ENCODE measurements around the gene CDH23.
A peak's percentile ranks its signal among the peaks of the same experiment; 100 is the strongest.
"Not testable (repeated sequence)": the region's sequence is repeated elsewhere in the genome, so short reads cannot be mapped to it uniquely, and the experiment has no call there.

CDH23 gene

DNA sequence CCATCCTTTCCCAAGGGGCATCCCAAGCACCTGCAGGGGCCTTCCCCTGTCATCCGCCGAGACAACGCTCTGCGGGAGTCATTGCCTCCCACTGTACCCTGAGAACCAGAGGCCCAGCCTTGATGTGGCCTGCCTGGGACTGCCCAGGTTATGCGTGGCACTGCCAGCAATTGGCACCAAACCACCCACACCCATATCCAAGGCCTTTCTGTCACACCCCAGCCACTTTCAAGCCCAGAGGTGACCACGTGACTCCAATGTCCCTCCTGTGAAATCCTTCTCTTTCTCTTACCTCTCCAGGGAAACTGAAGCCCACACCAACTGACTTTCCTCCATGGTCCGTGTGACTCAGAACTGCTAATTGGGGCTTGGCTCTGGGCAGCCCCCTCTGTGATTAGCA is 198.9 kb downstream of the CDH23 start:
- FAIRE-seq (no peak), DNase-seq (ENCODE audit: insufficient read length, low spot score) (no peak)

DNA sequence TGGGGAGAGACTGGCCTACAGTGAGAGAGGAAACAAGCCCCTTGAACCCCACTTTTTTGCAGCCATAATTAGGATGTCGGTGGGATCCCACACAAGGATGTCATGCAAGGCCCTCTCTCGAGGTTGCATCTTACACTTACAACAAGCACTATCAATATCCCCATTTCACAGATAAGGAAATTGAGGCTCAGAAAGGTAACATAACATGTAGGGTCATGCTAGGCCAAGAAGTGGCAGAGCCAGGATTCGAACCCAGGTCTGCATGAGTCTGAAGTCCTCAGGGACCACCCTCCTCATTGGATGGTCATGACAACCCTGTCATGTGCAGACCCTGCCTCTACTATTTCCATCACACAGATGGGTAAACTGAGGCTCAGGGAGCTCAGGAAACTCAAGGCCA is 199.4 kb downstream of the CDH23 start:
- DNase-seq (ENCODE audit: insufficient read length, low spot score) (no peak), FAIRE-seq (no peak)

DNA sequence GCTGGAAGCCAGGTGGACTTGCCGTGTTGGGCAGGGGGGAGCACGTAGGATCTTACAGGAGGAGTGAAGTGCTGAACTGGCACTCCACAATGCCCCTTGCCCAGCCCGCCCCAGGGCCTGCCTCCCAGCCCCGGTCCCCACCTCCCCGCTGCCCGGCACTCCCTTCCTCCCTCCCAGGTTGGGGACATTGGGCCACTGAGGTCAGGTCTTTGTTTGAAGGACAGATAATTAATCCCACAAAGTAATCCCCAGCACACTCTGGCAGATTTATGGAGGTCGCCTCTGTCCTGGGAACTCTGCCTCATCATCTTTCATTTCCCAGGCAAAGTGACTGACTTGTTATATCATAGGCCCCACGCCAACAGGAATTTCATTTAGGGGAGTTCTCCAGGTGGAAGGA is 200.0 kb downstream of the CDH23 start:
- DNase-seq (ENCODE audit: insufficient read length, low spot score), result no peak
- FAIRE-seq, result no peak

DNA sequence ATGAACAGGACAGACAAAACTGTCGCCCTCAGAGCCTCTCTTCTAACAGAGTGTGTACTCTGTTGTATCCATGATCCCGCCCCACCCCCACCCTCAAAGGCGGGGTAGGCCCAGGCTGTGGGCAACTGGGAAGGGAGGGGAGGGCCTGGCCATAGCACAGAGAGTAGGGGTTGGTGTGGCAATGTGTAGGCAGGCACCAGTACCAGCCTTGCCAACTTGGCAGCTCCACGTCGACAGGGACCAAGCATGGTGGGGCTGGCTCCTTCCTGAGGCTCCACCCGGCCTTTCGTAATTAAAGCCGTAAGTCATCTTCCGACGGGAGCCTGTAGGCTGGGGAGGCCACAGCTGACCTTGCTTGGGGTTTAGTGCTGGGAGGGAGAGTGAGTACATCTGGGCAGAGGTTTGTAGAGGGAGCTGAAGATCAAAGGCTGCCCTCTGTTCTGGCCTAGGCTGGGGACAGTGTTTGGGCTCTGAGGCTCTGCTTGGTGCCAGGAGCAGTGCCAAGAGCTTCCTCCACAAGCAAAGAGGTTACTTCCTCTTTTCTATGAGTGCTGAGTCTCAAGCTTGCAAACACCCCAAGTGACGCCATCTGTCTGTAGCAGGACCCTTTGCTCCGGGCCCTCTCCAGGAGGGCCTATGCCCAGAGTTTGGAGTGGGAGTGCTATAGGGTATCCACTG is 201.2 kb downstream of the CDH23 start:
- peak; percentile 80 for FAIRE-seq
- DNase-seq (ENCODE audit: insufficient read length, low spot score), result peak; percentile 37

DNA sequence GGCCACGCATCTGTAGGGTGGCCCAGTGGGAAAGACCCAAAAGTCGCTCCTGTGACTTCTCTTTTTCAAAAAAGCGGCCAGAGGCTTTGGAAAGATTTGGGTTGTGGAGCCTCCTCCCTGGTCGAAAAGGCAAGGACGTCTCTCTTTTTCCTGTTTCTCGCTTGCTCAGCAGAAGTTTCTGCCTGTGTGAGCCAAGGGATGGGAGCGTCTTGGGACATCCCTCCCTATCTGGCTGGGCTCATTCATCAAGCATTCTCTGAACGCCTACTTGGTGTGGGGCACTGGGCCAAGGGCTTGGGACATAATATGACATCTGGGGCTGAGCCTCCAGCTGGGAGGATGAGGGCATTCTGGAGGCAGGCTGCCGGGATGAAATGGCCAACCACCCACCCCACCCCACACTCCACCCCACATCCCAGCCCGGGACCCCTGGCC is 201.9 kb downstream of the CDH23 start:
- FAIRE-seq, result no peak
- no peak for DNase-seq (ENCODE audit: insufficient read length, low spot score)

DNA sequence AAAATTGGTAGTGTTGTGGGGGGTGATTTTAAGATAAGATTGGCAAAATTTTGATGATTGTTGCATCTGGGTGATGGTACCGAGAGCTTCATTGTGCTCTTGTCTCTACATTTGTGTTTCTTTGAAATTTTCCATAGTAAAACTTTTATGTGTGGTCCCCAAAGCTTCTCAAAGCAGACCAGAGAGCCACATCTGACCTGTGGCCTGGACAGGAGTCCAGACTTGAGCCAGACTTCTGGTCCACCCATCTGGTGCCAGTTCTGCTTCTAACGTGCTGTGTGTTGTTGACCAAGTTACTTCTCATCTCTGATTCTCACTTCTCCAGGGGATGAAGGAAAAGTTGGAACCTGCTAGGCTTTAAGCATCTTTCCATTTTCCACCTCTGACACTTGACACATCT is 202.8 kb downstream of the CDH23 start:
- DNase-seq (ENCODE audit: insufficient read length, low spot score) (no peak), FAIRE-seq (no peak)

DNA sequence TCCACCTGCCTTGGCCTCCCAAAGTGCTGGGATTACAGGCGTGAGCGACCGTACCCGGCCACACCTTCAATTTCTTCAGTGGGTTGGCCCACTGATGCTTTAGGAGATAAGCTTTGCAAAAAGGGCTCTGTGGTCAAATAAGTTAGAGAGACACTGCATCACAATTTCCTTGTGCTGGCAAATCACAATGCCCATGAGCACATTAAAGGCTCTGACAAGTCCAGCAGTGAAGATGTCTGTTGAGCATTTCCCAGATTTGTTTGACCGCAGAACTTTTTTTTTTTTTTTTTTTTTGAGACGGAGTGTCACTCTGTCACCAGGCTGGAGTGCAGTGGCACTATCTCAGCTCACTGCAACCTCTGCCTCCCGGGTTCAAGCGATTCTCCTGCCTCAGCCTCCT is 203.5 kb downstream of the CDH23 start:
- not testable (repeated sequence) for FAIRE-seq; DNase-seq (ENCODE audit: insufficient read length, low spot score)

DNA sequence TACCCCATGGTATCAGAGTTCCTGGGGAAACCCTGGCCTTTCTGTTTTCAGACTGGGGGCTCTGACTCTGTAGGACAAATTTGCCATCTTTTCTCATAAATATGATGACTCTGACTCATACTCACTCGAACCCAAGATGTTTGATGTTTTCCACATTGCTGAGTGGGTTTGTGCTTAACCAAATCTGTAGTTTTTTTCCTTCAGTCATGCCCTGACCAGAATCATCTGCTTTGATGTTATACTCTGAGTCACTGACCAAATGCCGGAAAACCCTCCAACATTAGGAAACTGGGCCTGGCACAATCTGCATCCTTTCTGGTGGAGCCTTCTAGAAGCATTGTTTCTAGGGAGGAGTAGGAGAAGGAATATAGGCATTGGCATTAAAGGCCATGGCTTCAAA is 204.1 kb downstream of the CDH23 start:
- no peak for DNase-seq (ENCODE audit: insufficient read length, low spot score)
- FAIRE-seq, result no peak

DNA sequence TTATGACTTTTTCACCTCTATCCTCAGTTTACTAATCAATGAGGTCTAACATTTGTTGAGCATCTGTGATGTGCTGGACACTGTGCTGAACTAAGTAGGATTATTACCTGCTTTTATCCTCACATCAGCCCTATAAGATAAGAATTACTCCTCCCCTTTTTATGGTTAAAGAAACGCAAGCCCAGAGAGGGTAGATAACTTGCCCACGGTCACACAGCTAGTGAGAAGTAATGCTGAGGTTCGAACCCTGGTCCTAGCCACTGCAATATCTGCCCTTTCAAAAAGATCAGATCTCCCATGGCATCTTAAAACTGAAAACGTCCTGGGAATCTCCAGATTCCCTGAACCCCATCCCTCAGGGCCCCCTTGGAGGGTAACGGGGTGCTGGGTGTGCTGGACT is 204.6 kb downstream of the CDH23 start:
- FAIRE-seq, result no peak
- DNase-seq (ENCODE audit: insufficient read length, low spot score), result no peak

DNA sequence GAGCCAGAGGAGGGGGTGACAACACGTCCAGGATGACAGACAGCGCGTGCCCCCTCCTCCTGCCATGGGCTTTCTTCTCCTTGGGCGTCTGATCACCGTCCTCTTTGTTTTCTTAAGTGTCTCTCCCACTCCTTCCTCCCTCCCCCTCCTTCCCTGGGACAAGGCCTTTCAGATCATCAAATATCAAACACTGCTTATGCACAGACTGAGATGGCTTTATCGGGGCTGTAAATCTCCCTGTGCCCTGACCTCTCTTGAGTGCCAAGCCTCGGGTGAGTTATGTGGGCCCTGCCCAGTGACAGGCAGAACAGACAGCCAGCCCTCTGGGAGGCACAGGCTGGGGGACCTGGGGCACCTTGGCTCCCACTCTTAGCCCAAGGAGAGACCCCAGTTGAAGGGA is 206.4 kb downstream of the CDH23 start:
- FAIRE-seq (no peak), DNase-seq (ENCODE audit: insufficient read length, low spot score) (no peak)

DNA sequence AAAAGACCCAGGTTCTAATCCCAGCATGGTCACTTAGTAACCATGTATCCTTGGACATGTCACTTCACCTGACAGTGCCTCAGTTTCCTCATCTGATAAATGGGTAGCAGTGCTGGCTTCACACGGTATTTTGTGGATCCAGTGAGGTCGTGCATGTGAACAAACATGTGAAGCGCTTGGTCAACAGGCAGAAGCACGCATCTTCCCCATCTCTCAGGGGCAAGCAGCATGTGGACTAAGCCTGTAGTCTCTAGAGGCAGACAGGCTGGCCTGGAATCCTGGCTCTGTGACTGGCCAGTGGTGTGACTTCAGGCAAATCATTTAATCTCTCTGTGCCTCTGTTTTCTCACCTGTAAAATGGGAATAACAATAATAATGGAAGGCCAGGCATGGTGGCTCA is 207.0 kb downstream of the CDH23 start:
- FAIRE-seq, result no peak
- DNase-seq (ENCODE audit: insufficient read length, low spot score), result no peak

DNA sequence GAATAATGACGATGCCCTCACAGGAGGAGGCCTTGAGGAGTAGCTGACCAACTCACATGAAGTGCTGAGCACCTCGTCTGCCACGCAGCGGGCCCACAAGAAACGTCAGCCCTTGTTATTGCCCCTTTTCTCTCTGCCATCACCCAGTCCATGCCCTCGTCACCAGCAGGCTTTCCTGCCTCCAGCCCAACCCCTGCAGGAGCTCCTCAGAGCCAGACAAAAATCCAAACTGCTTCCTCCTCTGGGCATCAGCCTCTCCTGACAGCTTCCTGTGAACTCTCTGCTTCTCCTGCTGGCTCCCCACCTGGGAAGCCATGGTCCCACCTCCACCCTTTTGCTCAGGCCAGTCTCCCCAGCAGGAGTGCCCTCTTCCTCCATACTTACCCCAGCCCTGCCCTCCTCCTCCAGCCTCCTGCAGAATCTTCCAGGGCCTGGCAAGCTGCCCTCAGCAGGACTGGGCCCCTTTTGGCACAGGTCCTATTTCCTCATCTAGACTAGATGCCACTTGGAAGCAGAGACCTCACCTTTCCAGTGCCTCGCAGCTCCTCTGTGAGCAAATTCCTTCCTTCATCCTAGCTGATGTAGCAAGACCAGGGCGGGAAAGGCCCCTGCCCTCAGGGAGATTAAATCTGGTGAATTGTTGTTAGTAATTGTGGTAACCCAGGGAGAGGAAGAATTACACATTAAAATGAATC is 207.8 kb downstream of the CDH23 start:
- FAIRE-seq, result no peak

DNA sequence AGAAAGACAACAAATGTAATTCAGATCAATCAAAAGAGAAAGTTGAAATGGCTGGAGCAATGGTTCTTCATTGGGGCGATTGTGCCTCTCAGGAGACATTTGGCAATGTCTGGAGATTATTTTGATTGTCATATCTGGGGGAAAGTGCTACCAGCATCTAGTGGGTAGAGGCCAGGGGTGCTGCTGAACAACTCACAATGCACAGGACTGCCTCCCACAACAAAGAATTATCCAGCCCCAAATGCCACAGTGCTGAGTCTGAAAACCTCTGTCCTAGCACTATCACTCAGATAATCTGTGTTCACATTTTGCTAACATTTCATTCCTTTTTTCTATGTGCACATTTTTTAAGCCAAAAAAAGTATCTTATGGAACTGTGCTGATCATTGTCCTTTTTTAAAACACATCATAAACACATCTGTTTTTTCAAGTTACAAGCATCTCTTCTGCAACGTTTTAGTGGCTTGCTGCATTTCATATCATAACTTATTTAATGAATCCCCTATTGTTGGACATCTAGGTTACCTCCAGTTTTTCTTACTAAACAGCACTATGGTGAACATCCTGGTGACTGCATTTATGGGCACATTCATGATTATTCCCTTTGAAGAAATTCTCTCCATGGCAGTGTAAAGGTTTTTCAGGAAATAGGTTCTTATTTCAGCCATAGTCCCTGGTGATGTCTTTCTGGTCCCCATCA is 208.7 kb downstream of the CDH23 start:
- DNase-seq (ENCODE audit: insufficient read length, low spot score) (no peak), FAIRE-seq (no peak)

More for the DNA sequence above, 207.8 kb downstream of the CDH23 start:
- DNase-seq (ENCODE audit: insufficient read length, low spot score), result no peak

DNA sequence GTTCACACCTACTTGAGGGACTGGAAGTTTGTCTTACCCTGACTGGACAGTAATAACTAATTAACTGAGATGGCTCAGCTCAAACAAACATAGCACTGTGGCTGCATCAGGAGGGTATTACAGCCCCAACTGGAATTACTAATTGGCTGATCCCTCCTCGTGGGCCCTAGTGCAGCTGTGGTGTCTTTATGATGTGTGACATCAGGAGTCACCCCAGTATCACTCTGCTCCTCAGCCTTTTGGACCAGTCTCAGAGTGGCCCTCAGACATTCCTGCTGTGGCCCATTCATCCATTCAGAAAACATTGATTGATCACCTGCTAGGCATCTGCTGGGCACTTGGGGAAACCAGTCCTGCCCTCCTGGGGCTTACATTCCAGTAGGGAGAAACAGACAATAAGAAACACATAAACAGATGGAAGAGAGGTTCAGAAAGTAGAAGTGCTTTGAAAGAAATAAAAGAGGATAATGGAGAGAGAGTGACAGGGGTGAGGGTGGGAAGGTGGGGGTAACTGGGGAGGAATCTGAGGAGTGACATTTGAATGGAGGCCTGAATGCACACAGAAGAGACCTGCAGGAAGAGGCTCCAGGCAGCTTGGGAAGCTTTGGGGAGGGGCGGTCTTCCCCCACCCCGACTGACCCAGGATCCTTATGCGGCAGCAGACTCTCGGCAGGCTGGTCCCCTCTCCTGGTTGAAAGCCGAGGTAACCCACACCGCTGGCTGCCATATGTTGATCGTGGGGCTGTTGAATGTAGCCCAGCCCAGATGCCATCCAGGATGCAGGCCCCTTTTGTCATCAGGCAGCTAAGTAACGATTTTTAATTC is 209.7 kb downstream of the CDH23 start:
- no peak for DNase-seq (ENCODE audit: insufficient read length, low spot score)

DNA sequence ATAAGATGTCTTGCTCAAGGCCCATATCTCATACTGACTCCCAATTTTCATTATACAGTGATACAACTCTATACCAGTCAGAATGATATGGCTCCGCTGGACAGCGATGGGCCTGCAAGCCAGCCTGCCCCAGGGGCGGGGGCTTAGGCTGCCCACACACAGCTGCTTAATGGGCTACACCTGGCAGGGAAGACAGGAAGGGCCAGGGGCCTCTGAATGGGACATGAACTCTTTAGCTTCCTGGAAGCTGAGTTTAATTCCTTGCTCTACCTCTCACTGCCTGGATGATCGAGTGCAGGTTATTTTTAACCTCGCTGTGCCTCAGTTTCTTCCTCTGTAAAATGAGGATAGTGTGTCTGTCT is 210.3 kb downstream of the CDH23 start:
- no peak for DNase-seq (ENCODE audit: insufficient read length, low spot score)
- no peak for FAIRE-seq

More for the DNA sequence above, 209.7 kb downstream of the CDH23 start:
- FAIRE-seq, result no peak

DNA sequence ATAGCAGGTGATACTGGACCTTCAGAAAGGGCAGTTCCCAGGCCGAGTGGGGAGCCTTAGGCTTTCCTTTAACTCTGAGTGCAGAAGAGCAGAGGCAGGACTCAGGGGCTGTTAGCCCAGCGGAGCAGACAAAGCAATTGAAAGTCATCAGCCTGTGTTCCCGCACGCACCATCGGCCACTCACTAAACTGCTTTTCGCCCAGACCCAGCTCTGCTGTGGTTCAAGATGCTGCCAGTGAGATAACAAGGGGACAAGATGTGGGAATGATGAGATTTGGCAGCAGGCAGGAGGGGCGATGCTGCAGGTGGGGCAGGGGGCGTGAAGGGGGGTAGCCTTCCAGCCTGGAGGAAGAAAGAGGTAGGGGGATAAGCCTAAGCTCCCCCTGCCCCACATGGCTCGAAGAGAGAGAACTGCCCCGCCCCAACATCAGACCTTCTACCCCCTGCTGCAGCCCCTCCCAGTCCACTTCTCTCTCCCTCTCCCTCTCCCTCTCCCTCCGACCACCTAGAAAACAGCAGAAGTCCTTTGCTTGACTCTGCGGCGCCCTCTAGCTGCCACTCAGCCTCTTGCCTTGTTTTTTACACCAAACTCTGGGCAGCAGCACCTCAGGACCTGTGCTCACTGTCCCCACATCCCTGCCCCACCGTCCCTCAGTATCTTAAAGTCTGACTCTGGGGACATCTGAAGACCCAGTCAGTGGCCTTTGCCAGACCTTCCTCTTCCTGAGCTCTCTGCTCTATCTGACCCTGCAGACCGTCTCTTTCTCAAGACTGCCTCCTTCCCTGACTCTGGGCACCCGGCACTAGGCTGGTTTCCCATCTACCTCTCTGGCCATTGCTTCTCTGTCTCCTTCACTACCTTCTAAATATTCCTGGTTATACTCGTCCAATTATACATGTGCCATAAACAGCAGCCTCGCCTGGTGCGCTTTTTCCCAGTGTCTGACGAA is 212.4 kb downstream of the CDH23 start:
- DNase-seq (ENCODE audit: insufficient read length, low spot score), result peak; percentile 50
- FAIRE-seq, result peak; percentile 63

DNA sequence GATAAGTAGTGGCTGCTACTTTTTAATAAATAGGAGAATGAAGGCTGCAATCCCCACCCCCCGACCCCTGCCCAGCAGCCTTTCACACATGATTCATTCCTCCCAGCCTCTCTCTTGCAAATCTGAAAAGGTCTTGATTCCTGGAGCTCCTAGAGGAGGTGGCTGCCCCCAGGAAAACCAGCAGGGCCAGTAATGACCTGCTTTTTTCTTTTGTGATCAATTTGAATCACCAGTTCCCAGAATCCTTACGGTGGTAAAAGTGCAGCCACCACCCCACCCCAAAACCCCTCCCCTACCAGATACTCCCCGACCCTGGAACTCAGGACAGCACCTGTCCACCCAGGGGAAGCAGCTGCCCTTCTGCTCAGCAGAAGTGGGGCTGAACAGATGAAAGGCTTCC is 213.9 kb downstream of the CDH23 start:
- DNase-seq (ENCODE audit: insufficient read length, low spot score), result no peak
- no peak for FAIRE-seq

DNA sequence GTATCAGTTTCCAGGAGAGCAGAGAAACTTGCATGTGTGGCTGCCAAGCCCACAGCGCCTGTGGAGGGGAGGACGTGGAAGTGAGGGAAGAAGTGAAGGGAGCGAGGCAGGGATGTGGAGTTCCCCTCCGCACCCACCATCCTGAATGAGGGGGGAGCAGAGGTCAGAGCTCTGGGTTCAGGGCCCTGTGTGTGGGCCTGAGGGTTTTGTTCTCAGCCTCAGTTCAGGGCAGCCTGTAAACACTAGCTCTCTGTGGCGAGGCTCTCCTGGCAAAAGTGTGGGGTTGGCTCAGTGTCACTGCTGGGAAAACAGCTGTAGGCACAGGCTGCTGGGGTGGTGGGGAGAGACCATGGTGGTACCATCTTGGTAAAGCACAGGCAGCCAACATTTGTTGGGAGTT is 214.4 kb downstream of the CDH23 start:
- FAIRE-seq (no peak), DNase-seq (ENCODE audit: insufficient read length, low spot score) (no peak)

DNA sequence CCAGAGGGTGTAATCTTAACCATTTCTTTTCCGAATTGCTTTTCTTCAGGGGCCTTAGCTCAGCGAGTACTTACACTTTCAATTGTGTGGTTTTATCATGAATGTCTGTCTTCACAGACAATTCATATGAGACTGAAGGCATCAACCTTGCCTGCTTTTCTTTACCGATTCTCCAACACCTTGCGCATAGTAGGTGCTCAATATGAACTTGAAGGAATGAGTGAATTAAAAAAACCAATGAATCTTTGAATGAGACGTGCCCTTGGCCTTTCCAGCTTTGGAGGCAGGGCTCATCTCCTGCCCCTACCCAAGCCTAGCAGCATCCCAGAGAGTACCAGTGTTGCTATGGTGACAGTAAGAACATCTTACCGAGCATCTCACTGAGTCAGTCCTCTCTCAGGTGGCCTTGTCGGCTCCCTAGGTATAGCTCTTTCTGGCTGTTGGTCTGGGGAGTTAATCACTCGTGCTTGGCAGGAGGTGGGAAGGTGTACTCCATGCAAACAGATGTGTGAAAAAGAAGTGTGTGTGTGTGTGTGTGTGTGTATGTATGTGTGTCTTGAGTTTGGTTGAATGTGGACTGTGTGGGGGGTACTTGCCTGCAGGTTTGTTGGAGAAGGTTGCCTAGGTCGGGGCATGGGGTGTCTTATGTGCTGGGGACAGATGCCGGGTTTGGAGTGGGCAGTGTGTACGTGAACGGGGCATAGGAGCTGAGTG is 215.1 kb downstream of the CDH23 start:
- DNase-seq (ENCODE audit: insufficient read length, low spot score), result no peak
- no peak for FAIRE-seq
